K562 (cell line): ENCODE results near the gene SORCS2. TPM values are rescaled to one million over a fixed set of nuclear protein-coding genes. Genes with fewer than 3 reads are reported as not detected.

Experiments
- ATAC-seq: fragments of 200-7000 bp; cut with Tn5 transposase; 3 replicates; pipeline ENCODE4 v1.9.1; 2020; ENCODE audit warnings: moderate library complexity
- BruUV-seq: library from RNA; stranded (reverse); fragments of 400-500 nt; replicated peaks from 2 replicates; lab custom pipeline; 2021; lab: Mats Ljungman, UMichigan
- CTCF ChIA-PET: fragments of 300-600 bp; formaldehyde crosslinking; extraction: SDS; loops from one replicate; lab custom pipeline; 2021; ENCODE audit warnings: low intra/inter-chr PET ratio; lab: Yijun Ruan, JAX
- POLR2A ChIA-PET: fragments of 300-600, 350-650 bp; sonication (Branson Sonifier 250); formaldehyde crosslinking; extraction: SDS; loops from one replicate; lab custom pipeline; 2021; ENCODE audit warnings: antibody characterized with exemption, inconsistent platforms; lab: Yijun Ruan, JAX
- DNase-seq, 4 experiments: peaks; one replicate each; pipeline versions ENCODE4 v3.0.0 to v3.0.0-alpha.2; 2011 to 2018; ENCODE audit warnings: low spot score in 3 of 4, mixed read lengths in 3 of 4; ENCODE audit errors: extremely low read depth in 1 of 4
- FAIRE-seq: peaks from 2 replicates; lab custom pipeline; 2011; peaks lifted over from hg19 to GRCh38; lab: Jason Lieb, UNC
- H2AFZ ChIP-seq: 2 replicates; pipeline ENCODE4 v1.6.0; 2011; ENCODE audit warnings: low read depth, low read length, control low read depth, inconsistent platforms
- H3K27ac ChIP-seq: fragments of 200-600 bp; 3 replicates; pipeline ENCODE4 v1.8.0; 2011; ENCODE audit warnings: low read depth, mild to moderate bottlenecking, control low read depth, inconsistent platforms, low read length, moderate library complexity, mixed read lengths; ENCODE audit errors: extremely low read depth
- H3K27me3 ChIP-seq, 2 experiments: fragments of 300-600 bp in 1 of 2; 2 replicates in 1 of 2; 3 replicates in 1 of 2; pipeline versions ENCODE4 v1.6.0 to v1.8.0; 2011; ENCODE audit warnings: inconsistent platforms in 2 of 2, low read length in 2 of 2, mild to moderate bottlenecking in 1 of 2, mixed read lengths in 1 of 2, moderate library complexity in 1 of 2; ENCODE audit not compliant: control insufficient read depth in 2 of 2, insufficient read depth in 2 of 2
- H3K36me3 ChIP-seq: fragments of 300-600 bp; 3 replicates; pipeline ENCODE4 v1.8.0; 2011; ENCODE audit warnings: mild to moderate bottlenecking, low read length, inconsistent platforms; ENCODE audit not compliant: control insufficient read depth, insufficient read depth
- H3K4me1 ChIP-seq, 2 experiments: fragments of 200-600 bp in 1 of 2; replicated peaks in 1 of 2; 2 replicates in 1 of 2; 3 replicates in 1 of 2; pipeline versions ENCODE4 v1.5.1 to v1.8.0; 2011; ENCODE audit warnings: inconsistent platforms in 2 of 2, low read length in 2 of 2, mild to moderate bottlenecking in 1 of 2, mixed read lengths in 1 of 2, moderate library complexity in 1 of 2; ENCODE audit not compliant: control insufficient read depth in 2 of 2, insufficient read depth in 2 of 2
- H3K4me2 ChIP-seq: 2 replicates; pipeline ENCODE4 v1.6.1; 2011; ENCODE audit warnings: low read length, control low read depth, inconsistent platforms, mixed read lengths; ENCODE audit not compliant: insufficient read depth
- H3K4me3 ChIP-seq: fragments of 200-600 bp; sonication (generic), shearing (Covaris generic); 2 replicates; pipeline ENCODE4 v1.5.1; 2016; ENCODE audit warnings: control low read depth, inconsistent platforms
- H3K79me2 ChIP-seq: fragments of 200-600 bp; 3 replicates; pipeline ENCODE4 v1.8.0; 2011; ENCODE audit warnings: low read length, inconsistent platforms; ENCODE audit not compliant: control insufficient read depth, insufficient read depth
- H3K9ac ChIP-seq, 2 experiments: 2 replicates each; pipeline versions ENCODE4 v1.6.0 to v1.6.1; 2011; ENCODE audit warnings: low read depth in 2 of 2, low read length in 2 of 2, control low read depth in 1 of 2, inconsistent platforms in 1 of 2, mild to moderate bottlenecking in 1 of 2, mixed read lengths in 1 of 2; ENCODE audit not compliant: insufficient read depth in 1 of 2
- H3K9me1 ChIP-seq: one replicate; pipeline ENCODE4 v1.6.0; 2011; ENCODE audit warnings: inconsistent platforms, mild to moderate bottlenecking, low read length, moderate library complexity; ENCODE audit not compliant: control insufficient read depth, insufficient read depth
- H3K9me3 ChIP-seq: replicated peaks from 2 replicates; pipeline ENCODE4 v1.5.1; 2011; ENCODE audit warnings: low read depth, low read length, inconsistent platforms; ENCODE audit not compliant: control insufficient read depth, insufficient read depth
- H4K20me1 ChIP-seq: replicated peaks from 2 replicates; pipeline ENCODE4 v1.6.1; 2011; ENCODE audit warnings: low read length, inconsistent platforms, mixed read lengths; ENCODE audit not compliant: control insufficient read depth, insufficient read depth
- ETV6 ChIP-seq, 3 experiments: fragments of 150-350 bp in 1 of 3; sonication (generic) in 1 of 3; formaldehyde crosslinking in 1 of 3; IDR thresholded peaks; 2 replicates each; pipeline versions ENCODE4 v1.6.1 to v1.8.0; 2014 to 2022; ENCODE audit warnings: borderline replicate concordance in 2 of 3, low read depth in 2 of 3, antibody characterized with exemption in 1 of 3, low read length in 1 of 3, mild to moderate bottlenecking in 1 of 3, missing genetic modification reagents in 1 of 3
- GATA2 ChIP-seq: sonication (generic); formaldehyde crosslinking; IDR thresholded peaks from 2 replicates; pipeline ENCODE4 v1.4.0; 2020; ENCODE audit warnings: mild to moderate bottlenecking, missing genetic modification reagents
- MCM7 ChIP-seq, 2 experiments: fragments of 450-650 bp; IDR thresholded peaks; 2 replicates each; pipeline ENCODE4 v1.6.1; 2016 to 2018
- MIER1 ChIP-seq: fragments of 450-650 bp; IDR thresholded peaks from 2 replicates; pipeline ENCODE4 v1.6.1; 2016; ENCODE audit warnings: antibody characterized with exemption, mild to moderate bottlenecking, low read depth
- POLR2H ChIP-seq: IDR thresholded peaks from 2 replicates; pipeline ENCODE4 v1.6.1; 2016; ENCODE audit warnings: missing genetic modification characterization, low read depth, mild to moderate bottlenecking, control low read depth, missing compliant biosample characterization, moderate library complexity
- RBFOX2 ChIP-seq: fragments of 200-400 bp; formaldehyde crosslinking; IDR thresholded peaks from 2 replicates; pipeline ENCODE4 v1.6.1; 2017; ENCODE audit warnings: low read depth, mild to moderate bottlenecking, low read length, moderate library complexity
- SAFB ChIP-seq: fragments of 200-400 bp; formaldehyde crosslinking; IDR thresholded peaks from 2 replicates; pipeline ENCODE4 v1.6.1; 2017; ENCODE audit warnings: low read depth, low read length, borderline replicate concordance
- ZNF146 ChIP-seq: IDR thresholded peaks from one replicate; pipeline ENCODE4 v1.6.1; 2018; ENCODE audit warnings: missing compliant biosample characterization; ENCODE audit not compliant: unreplicated experiment
- WGBS: fragments of 100-300 bp; shearing (Covaris generic); methylation state at CpG from one replicate; pipeline ENCODE4 v1.1.6; 2016; ENCODE audit warnings: low coverage, mixed read lengths; ENCODE audit not compliant: insufficient coverage; ENCODE audit errors: missing lambda C conversion rate; 5-methylcytosine and 5-hydroxymethylcytosine counted together
- in situ Hi-C: fragments of 300-500 bp; cut with MboI; formaldehyde crosslinking; loops from 4 replicates; pipeline ENCODE4 v1.15.0; 2018; ENCODE audit warnings: inconsistent platforms, mixed read lengths
- intact Hi-C: fragments of 100-400 bp; cut with micrococcal nuclease; formaldehyde crosslinking; loops from 2 replicates; pipeline ENCODE4 v1.14.2; 2022
- polyA plus RNA-seq, 8 experiments: library from polyadenylated mRNA; depleted of rRNA in 4 of 8; stranded (reverse) in 5 of 8; unstranded in 3 of 8; fragments of >200 nt; fragmentation: Nextera tagmentation in 2 of 8; fragmentation: Illumina TruSeq in 1 of 8; extraction: Ambion mirVana in 2 of 8; extraction: Trizol in 1 of 8; gene quantifications; 2 replicates each; pipeline versions ENCODE4 v1.2.1 to v1.2.3, GENCODE V29; 2011 to 2014; ENCODE audit warnings: inconsistent platforms in 1 of 8, missing spikeins in 1 of 8
- total RNA-seq, 7 experiments: library from RNA; depleted of rRNA in 6 of 7; stranded (reverse); fragments of >200 nt in 6 of 7; fragmentation: Illumina TruSeq in 2 of 7; extraction: Trizol in 2 of 7; gene quantifications; 2 replicates each; pipeline versions ENCODE4 v1.2.1 to v1.2.3, GENCODE V29; 2011 to 2021; ENCODE audit warnings: low replicate concordance in 1 of 7
- TF ChIP-seq, protein P1 (sequence below): fragments of 250-450 bp; sonication (Bioruptor Pico); IDR thresholded peaks from 2 replicates; pipeline ENCODE4 v1.5.0; 2021
- TF ChIP-seq, protein P2 (sequence below): sonication (generic); formaldehyde crosslinking; IDR thresholded peaks from 2 replicates; pipeline ENCODE4 v1.8.0; 2022; ENCODE audit warnings: mild to moderate bottlenecking, low read depth, missing genetic modification reagents
- TF ChIP-seq, protein P3 (sequence below), 2 experiments: fragments of 450-650 bp; conservative IDR thresholded peaks; 2 replicates each; pipeline ENCODE4 v1.6.1; 2017; ENCODE audit warnings: mild to moderate bottlenecking in 2 of 2, moderate library complexity in 2 of 2

The SORCS2 gene
- total and polyA plus RNA-seq, 9 of the 15 experiments (the other 6 are each of a cell fraction or from before 2014, with no cell fraction given) = not detected

DNA sequence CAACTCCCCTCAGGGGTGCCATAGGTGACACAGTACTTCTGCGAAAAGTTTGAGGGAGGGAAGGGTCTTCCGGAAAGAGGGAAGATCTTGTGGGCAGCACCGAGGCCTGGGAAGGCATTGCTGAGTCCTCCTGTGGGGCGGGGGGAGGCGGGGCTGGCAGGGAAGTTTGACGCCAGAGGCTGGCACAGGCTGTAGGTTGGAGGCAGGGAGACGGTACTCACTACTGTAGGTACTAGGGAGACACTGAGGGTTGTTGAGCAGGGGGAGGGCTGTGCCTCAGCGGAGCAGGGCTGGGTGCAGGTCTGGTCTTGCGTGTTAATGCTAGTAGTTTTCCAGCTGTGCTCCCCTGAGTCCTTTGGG, 265.7 kb downstream of the SORCS2 start:
- TF ChIP-seq, protein P1, sequence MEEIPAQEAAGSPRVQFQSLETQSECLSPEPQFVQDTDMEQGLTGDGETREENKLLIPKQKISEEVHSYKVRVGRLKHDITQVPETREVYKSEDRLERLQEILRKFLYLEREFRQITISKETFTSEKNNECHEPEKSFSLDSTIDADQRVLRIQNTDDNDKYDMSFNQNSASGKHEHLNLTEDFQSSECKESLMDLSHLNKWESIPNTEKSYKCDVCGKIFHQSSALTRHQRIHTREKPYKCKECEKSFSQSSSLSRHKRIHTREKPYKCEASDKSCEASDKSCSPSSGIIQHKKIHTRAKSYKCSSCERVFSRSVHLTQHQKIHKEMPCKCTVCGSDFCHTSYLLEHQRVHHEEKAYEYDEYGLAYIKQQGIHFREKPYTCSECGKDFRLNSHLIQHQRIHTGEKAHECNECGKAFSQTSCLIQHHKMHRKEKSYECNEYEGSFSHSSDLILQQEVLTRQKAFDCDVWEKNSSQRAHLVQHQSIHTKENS = no peak
- TF ChIP-seq, protein P2, sequence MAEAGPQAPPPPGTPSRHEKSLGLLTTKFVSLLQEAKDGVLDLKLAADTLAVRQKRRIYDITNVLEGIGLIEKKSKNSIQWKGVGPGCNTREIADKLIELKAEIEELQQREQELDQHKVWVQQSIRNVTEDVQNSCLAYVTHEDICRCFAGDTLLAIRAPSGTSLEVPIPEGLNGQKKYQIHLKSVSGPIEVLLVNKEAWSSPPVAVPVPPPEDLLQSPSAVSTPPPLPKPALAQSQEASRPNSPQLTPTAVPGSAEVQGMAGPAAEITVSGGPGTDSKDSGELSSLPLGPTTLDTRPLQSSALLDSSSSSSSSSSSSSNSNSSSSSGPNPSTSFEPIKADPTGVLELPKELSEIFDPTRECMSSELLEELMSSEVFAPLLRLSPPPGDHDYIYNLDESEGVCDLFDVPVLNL (CRISPR knock-in tag) = no peak
- TF ChIP-seq MIER1 (no peak), ZNF146 (CRISPR knock-in tag) (no peak), MCM7 (IDR thresholded peaks at IDR 0.05) (no peak), GATA2 (CRISPR knock-in tag) (no peak), POLR2H (no peak), ETV6 (IDR thresholded peaks at IDR 0.05; ENCODE audit: borderline replicate concordance in 1 of 2, low read depth in 2 of 2, low read length in 1 of 2) (no peak), ETV6 (CRISPR knock-in tag; IDR thresholded peaks at IDR 0.05; ENCODE audit: borderline replicate concordance) (no peak), RBFOX2 (no peak), SAFB (no peak)
- TF ChIP-seq, protein P3, sequence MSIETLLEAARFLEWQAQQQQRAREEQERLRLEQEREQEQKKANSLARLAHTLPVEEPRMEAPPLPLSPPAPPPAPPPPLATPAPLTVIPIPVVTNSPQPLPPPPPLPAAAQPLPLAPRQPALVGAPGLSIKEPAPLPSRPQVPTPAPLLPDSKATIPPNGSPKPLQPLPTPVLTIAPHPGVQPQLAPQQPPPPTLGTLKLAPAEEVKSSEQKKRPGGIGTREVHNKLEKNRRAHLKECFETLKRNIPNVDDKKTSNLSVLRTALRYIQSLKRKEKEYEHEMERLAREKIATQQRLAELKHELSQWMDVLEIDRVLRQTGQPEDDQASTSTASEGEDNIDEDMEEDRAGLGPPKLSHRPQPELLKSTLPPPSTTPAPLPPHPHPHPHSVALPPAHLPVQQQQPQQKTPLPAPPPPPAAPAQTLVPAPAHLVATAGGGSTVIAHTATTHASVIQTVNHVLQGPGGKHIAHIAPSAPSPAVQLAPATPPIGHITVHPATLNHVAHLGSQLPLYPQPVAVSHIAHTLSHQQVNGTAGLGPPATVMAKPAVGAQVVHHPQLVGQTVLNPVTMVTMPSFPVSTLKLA (conservative IDR thresholded peaks at IDR 0.05) = no peak
- Histone ChIP-seq H3K9ac (no peak overlapping the region), H4K20me1 (peaks cover 14% of the 10 kb centered on the region), H2AFZ (no peak overlapping the region), H3K9me3 (no peaks in the 10 kb centered on the region), H3K9me1 (no peaks in the 10 kb centered on the region), H3K27ac (no peak overlapping the region), H3K79me2 (no peaks in the 10 kb centered on the region), H3K4me1 (no peaks in the 10 kb centered on the region; a peak in 2 of 5 replicates), H3K4me2 (no peak overlapping the region), H3K36me3 (no peaks in the 10 kb centered on the region), H3K27me3 (peaks cover 0 to 34% of the 10 kb centered on the region in 2 experiments; a peak in 3 of 5 replicates), H3K4me3 (no peak overlapping the region)
- DNase-seq (no peak), ATAC-seq (no peak), FAIRE-seq (no peak)
- in situ Hi-C loops = no loop called here
- CTCF ChIA-PET = no interaction called here
- intact Hi-C loops = no loop called here
- no TSS peak for BruUV-seq
- WGBS = 0% methylated on average over 9 of the region's 9 CpGs
- POLR2A ChIA-PET = no interaction called here
